GM12891 (cell line): Measurements from ENCODE around the gene COTL1.
"Not testable (repeated sequence)": the region's sequence is repeated elsewhere in the genome, so short reads cannot be mapped to it uniquely, and the experiment has no call there.

Source experiments
- DNase-seq: peaks from one replicate; pipeline ENCODE4 v3.0.0; 2011; ENCODE audit warnings: low spot score; ENCODE audit not compliant: insufficient read length
- FAIRE-seq: peaks from 2 replicates; lab custom pipeline; 2011; peaks lifted over from hg19 to GRCh38; lab: Jason Lieb, UNC
- PAX5 ChIP-seq: IDR thresholded peaks from 2 replicates; pipeline ENCODE4 v1.6.1; 2011; ENCODE audit warnings: low read length, moderate library complexity, mild to moderate bottlenecking; ENCODE audit not compliant: insufficient read depth, severe bottlenecking
- POLR2A ChIP-seq: IDR thresholded peaks from 2 replicates; pipeline ENCODE4 v1.6.1; 2011; ENCODE audit warnings: low read depth, low read length, control low read depth
- POLR2AphosphoS5 ChIP-seq: IDR thresholded peaks from 2 replicates; pipeline ENCODE4 v1.6.1; 2011; ENCODE audit warnings: low read depth, low read length, control low read depth
- POU2F2 ChIP-seq: IDR thresholded peaks from 2 replicates; pipeline ENCODE4 v1.6.1; 2011; ENCODE audit warnings: low read depth, mild to moderate bottlenecking, control low read depth, low read length, moderate library complexity
- SPI1 ChIP-seq: IDR thresholded peaks from 2 replicates; pipeline ENCODE4 v1.6.1; 2011; ENCODE audit warnings: low read depth, low read length, control low read depth
- TAF1 ChIP-seq: IDR thresholded peaks from 2 replicates; pipeline ENCODE4 v1.6.1; 2011; ENCODE audit warnings: low read depth, low read length, control low read depth

Gene COTL1

GRCh38 chr16:84534815-84535214 lies 83.1 kb downstream of the COTL1 start:
- DNase-seq (no peak), FAIRE-seq (no peak)
- no peak for TF ChIP-seq SPI1
- TF ChIP-seq PAX5, result no peak
- TF ChIP-seq POLR2AphosphoS5, result no peak
- TF ChIP-seq POU2F2, result no peak
- TF ChIP-seq TAF1, result no peak
- TF ChIP-seq POLR2A, result no peak

- TF ChIP-seq POLR2A, result no peak
- TF ChIP-seq SPI1, result no peak
- TF ChIP-seq PAX5, result no peak
- TF ChIP-seq POU2F2, result no peak
- no peak for TF ChIP-seq TAF1
- TF ChIP-seq POLR2AphosphoS5, result no peak
- DNase-seq (no peak), FAIRE-seq (no peak)
Observed at GRCh38 chr16:84532855-84533486, 84.9 kb downstream of the COTL1 start.

- FAIRE-seq (no peak), DNase-seq (no peak)
- no peak for TF ChIP-seq POLR2AphosphoS5
- TF ChIP-seq POLR2A, result no peak
- TF ChIP-seq PAX5, result no peak
- no peak for TF ChIP-seq POU2F2
- no peak for TF ChIP-seq SPI1
- no peak for TF ChIP-seq TAF1
Observed at GRCh38 chr16:84532291-84532724, 85.6 kb downstream of the COTL1 start.

- TF ChIP-seq POU2F2 (no peak), TAF1 (no peak), POLR2AphosphoS5 (no peak), SPI1 (no peak), POLR2A (no peak), PAX5 (no peak)
- DNase-seq (no peak), FAIRE-seq (no peak)
Observed at GRCh38 chr16:84531671-84532111, 86.2 kb downstream of the COTL1 start.

- TF ChIP-seq PAX5, result no peak
- no peak for TF ChIP-seq POU2F2
- no peak for TF ChIP-seq POLR2AphosphoS5
- TF ChIP-seq POLR2A, result no peak
- TF ChIP-seq SPI1, result no peak
- no peak for TF ChIP-seq TAF1
- FAIRE-seq, result no peak
- no peak for DNase-seq
Observed at GRCh38 chr16:84530590-84530989, 87.3 kb downstream of the COTL1 start.

DNA sequence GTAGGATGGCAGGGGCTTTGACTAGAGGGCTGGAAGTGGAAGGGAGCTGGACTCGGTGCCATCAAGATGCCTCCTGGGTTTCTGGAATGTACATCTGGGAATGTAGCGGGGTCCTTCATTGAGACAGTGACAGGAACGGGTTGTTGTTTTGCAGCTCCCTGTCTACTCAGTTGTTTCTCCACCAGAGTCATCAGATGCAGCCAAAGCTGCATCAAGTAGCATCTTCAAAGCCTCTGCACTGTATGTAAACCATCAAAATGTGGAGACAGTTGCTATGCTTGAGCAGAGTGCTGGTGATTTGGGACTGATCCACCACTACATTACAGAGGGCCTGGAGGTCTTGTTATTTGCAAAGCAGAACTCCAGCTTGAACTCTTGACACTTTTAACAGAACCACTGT lies 88.3 kb downstream of the COTL1 start:
- TF ChIP-seq TAF1 (no peak), PAX5 (no peak), POLR2AphosphoS5 (no peak), POU2F2 (no peak), POLR2A (no peak), SPI1 (no peak)
- no peak for DNase-seq

DNA sequence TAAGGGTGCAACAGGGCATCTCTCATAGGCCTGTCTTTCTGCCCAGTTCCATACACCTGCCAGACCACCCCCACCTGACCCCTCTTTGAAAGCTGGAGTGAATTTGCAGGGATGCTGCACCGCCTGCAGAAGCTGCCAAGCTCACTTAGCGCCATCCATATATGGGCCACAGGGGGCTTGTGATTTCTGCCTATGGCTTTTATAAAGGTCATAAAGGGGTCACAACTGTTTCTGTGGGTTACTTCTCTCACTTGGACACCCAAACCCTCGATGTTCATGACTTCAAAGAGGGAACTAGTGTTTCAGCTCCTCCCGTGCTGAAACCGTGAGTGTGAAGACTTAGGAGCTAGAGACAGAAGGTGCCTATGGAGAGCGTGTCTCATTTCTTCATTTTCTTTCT lies 89.6 kb downstream of the COTL1 start:
- no peak for FAIRE-seq
- DNase-seq, result no peak

More for the DNA sequence above, 88.3 kb downstream of the COTL1 start:
- FAIRE-seq, result no peak

DNA sequence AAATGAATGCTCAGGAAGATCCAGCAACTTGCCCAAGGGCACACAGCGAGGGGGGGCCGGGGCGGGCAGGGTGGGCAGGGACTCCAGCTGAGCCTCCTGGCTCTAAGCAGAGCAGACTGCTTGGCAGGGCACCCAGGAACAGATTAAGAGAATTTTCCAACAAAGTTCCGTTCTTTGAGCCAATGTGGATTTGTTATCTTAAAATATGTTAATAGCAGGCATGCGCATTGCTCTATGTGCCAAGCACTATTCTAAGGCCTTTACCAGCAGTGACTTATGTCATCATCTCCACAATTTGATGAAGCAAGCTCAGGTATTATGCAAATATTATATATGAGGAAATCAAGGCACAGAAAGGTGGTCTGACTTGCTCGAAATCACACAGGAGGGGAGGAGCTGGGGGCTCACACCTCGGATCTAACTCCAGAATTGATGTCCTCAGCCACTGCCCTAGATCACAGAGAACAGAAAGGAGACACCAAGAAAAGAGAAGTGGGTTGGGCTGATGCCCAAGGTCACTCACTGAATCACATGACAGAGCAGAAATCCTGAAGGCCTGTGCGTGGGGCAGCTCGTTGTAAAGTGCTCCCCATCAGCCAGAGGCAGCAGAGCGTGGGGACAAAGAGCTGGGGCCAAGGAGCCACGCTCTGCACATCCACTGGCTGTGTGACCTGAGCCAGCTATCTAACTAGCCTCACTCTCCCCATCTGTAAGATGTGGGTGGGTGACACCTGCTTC lies 90.2 kb downstream of the COTL1 start:
- DNase-seq, result no peak
- TF ChIP-seq SPI1 (peak; percentile 28; the same call in 1 of the 2 replicates), POLR2AphosphoS5 (no peak)
- no peak for FAIRE-seq

More for the DNA sequence above, 89.6 kb downstream of the COTL1 start:
- TF ChIP-seq POU2F2, result no peak
- TF ChIP-seq POLR2AphosphoS5, result no peak
- no peak for TF ChIP-seq PAX5
- no peak for TF ChIP-seq TAF1
- no peak for TF ChIP-seq POLR2A
- no peak for TF ChIP-seq SPI1

DNA sequence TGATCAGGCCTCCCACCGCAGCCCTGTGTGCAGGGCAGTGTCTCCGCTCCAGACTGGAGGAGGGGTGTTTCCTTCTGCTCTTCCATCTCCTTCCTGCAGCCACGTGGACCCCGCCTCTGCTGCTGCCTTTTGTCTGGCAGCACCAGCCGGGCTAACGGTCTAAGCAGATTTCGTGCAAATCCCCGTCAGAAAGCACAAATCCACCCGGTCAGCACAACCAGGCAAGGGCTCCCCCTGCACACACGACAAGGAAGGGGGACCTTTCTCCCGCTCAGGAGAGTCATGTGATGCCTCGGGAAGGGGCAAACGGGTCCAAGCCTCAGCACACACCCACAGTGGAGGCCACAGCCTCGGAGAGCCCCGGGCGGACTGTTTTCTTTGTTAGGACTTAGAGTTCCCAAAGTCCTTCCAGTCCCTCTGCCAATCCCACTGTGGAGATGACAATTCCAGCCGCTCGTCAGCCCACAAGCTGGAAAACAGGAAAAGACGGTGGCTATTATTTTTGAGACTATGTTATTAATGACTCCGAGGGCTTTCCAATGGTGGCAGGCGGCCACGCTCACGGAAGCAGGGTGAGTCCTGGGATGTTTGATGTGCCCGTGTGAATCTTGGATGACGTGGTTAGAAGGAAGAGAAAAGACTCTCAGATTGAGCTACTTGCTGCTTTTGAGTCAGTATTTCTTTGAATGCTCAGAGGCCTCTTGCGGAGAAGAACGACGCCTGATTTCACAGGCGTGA lies 90.9 kb downstream of the COTL1 start:
- no peak for FAIRE-seq
- DNase-seq, result no peak
- TF ChIP-seq POLR2A, result no peak
- TF ChIP-seq PAX5, result no peak
- no peak for TF ChIP-seq SPI1
- TF ChIP-seq POU2F2, result no peak
- TF ChIP-seq TAF1, result no peak
- TF ChIP-seq POLR2AphosphoS5, result no peak

DNA sequence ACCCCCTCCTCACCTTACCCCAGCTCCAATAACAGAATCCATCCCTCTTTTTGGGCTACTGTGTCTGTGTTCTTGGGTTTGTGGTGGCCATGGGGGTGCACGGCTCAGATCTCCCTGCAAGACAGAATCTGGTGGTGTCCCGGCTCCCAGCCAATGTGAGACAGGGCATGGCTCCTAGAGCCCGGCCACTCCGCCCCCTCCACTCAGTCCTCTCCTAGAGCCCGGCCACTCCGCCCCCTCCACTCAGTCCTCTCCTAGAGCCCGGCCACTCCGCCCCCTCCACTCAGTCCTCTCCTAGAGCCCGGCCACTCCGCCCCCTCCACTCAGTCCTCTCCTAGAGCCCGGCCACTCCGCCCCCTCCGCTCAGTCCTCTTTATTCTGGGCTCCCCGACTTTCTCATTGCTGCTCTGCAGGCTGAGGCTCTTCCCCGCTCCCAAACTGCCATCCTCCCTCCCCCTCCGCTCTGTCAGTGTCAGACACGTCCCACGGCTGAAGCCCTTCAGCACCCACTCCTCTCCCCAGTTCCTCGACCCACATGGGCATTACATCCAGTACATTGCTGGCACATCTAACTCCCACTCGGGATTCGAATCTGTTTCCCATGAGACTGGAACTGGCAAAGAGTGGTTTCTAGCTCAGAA lies 92.8 kb downstream of the COTL1 start:
- FAIRE-seq, DNase-seq: not testable (repeated sequence)
